GM12873 (cell line): ENCODE results near the gene BRAT1.

ENCODE experiments used
- TF ChIP-seq, protein P1 (sequence below): IDR thresholded peaks from 2 replicates; pipeline ENCODE4 v1.5.1; 2012; ENCODE audit warnings: low read depth, mild to moderate bottlenecking, moderate library complexity, low read length, control low read depth; ENCODE audit not compliant: insufficient read depth; ENCODE audit errors: missing control alignments

BRAT1 gene

DNA sequence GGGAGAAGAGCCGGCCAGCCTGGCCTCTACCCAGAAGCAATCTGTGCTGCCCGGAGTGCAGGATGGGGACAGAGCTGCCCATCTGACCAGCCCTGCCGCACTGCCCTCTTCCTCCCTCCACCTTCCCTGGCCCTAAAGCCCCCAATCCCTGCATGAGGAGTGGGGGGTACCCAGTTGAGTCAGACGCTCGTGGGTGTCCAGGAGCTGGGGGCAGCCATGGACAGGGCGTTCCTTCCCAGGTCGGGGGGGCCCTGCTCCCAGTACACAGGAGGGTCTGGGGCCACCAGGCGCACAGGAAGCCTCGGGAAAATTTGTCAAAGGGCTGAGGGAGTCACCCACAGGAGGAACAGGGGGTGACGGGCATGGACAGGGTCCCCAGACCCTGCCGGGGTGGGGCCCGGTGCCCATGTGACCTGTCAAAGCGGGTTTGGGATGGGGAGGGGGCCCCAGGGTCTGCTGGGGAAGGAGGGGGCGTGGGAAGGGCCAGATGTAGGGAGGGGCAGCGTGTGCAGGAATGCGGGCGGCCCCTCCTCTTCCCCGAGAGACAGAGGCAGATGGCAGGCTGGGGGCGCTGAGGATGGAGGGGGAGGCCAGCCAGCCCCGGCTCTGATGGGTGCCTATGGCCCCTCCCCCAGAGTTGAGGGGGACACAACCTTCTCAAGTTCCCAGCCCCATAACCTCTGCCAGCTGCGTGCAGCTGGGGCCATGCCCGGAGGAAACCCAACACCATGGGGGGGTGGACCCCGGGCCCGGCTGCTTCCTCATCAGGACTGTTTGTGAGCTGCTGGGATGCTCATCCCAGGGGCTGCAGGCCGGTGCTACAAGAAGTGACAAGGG is 57.6 kb downstream of the BRAT1 start:
- TF ChIP-seq, protein P1, sequence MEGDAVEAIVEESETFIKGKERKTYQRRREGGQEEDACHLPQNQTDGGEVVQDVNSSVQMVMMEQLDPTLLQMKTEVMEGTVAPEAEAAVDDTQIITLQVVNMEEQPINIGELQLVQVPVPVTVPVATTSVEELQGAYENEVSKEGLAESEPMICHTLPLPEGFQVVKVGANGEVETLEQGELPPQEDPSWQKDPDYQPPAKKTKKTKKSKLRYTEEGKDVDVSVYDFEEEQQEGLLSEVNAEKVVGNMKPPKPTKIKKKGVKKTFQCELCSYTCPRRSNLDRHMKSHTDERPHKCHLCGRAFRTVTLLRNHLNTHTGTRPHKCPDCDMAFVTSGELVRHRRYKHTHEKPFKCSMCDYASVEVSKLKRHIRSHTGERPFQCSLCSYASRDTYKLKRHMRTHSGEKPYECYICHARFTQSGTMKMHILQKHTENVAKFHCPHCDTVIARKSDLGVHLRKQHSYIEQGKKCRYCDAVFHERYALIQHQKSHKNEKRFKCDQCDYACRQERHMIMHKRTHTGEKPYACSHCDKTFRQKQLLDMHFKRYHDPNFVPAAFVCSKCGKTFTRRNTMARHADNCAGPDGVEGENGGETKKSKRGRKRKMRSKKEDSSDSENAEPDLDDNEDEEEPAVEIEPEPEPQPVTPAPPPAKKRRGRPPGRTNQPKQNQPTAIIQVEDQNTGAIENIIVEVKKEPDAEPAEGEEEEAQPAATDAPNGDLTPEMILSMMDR, result no peak

DNA sequence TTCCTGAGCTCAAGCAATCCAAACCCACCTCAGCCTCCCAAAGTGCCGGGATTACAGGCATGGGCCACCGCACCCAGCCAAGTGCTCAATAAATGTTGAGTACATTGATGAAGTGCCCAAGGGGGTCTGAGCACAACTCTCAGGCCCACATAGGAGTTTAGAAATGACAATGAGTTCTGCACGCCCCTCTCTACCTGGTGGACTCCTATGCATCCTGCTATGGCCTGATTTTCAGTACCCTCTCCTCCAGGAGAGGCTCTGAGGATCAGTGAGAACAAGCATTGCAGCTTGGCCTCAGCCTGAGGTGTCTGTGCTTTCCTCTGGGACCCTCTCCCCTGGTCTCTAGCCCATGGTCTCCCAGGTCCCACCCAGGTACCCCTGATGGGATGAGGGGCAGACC is 58.3 kb downstream of the BRAT1 start:
- TF ChIP-seq, protein P1, result no peak

DNA sequence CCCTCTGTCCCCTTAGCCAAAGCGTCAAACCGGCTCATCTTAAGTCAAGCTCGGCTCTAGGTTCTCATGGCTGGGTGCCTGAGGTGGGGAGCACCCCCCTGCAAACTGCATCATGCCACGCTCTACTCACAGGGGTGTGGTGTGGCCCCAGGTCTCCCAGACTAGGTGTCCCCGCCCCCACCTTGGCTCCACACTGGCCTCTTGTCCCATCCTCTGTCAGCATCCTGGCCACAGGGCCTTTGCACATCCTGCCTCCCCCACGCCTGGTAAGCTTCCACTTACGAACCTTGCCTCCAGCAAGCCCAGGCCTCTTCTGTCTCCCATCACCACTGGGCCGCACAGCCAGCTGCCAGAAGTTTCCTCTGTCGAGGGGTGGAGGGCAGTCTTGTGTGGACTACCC is 58.9 kb downstream of the BRAT1 start:
- TF ChIP-seq, protein P1, result no peak

DNA sequence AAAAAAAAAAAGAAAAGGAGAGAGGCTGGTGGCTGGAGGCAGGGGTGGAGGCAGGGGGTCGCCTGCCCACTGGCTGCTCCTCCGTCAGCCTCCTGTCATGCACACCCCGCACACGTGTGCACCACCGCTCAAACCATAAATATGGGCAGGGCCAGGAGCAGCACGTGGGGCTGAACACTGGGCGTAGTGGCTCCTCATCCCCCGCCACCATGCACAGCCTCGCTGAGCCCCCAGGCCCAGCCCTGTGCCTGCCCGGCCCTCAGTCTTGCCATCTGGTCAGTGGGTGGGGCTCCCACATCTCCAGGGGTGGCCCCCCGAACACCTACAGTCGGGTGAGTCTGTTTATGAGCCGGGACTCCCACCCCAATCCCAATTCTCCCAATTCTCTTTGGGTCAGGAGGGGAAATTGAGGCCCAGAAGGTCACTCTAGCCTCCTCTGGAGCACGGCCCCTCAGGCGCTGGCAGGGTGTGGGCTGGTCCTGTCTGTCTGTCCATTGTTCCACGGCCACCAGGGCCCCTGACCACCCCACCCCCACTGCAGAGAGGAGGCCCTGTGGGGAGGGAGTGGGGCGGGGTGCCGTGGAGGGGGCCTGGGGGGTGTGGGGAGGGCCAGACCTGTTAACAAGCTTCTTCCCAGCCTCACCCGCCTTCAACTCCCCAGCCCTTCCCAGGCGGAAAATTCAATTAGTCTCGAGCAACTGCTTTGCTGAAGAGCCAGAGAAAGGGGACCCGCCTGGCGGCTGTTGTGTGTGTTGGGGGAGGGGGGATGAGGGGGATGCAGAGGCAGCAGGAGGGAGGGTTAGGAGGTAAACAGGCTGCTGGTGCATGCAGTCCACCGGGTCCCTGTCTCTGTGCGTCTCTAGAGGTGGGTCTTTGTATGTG is 59.7 kb downstream of the BRAT1 start:
- TF ChIP-seq, protein P1, result no peak

DNA sequence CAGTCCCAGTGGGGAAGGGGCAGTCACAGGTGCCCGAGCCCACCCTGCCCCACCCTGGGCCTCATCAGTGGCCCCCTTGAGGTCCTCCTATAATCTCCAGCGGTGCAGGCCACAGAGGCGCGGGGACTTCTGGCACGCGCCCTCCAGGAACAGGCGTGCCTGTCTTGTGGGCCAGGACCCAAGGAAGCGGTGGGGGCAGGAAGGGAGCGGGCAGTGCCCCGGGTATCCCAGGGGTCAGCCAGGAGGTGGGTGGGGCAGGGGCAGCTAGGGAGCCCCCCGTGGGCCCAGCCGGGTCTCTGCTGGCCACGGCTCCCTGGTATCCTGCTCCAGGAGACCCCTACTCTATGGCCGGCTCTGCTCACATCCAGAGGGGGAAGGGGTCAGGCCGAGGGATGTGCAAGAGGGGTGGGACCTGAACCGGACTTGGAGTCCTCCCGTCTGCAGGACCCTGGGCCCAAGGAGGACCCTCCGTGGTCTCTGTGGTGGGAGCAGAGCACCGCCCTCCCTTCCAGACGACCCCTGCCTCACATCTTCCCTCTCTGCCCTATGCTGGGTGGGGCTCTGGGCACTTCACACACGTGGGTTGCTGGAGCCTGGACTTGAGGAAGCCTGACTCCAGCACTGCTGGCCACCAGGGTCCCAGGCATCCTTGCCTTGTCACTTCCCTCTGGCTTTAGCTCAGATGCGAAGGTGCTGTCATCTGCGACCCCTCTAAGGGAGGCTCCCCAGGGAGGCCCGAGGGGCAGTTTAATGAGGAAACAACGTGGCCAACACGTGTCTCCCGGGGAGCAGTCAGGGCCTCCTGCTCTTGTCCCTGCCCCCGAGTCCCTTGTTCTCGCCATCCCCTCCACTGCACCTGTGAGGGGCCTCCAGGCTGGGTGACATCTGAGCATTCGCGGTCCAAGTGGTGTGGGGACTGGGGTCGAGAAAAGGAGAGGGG is 60.9 kb downstream of the BRAT1 start:
- TF ChIP-seq, protein P1, result no peak

DNA sequence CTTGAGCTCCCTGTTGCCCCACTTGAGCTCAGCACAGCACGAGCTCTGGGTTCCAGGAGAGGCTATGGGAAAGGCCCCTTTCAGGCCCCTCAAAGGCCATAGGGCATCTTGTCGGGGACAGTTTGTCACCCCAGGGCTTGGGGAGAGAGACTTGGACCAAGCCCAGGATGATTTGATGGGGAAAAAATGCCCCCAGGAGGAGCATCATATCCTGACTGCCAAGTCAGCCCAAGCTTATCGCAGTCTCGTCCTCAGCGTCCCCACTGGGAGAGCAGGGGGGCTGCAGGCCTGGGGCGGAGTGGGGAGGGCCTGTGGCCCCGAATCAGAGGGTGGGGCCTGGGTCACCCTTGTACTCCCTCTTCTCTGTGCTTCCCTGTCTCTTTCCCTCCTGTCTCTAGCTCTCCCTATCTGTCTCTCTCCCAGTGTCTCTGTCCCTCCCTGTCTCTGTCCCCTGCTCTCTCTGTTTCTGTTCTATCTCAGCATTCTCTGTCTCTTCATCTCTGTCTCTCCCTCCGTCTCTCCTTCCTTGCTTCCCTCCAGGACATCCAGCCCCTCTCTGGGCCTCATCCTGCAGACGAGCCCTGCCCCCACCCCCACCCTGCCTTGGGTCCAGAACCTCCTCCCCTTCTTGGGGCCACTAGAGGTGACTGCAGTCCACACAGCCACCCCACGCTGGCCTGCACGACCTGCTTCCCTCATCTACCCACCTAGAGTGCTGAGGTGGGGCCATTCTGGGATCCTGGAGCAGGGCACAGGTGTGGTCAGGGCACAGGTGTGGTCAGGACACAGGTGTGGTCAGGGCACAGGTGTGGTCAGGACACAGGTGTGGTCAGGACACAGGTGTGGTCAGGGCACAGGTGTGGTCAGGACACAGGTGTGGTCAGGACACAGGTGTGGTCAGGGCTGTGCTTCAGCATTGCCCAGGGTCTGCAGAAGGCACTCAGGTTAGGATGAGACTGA is 61.8 kb downstream of the BRAT1 start:
- TF ChIP-seq, protein P1, result no peak
